Naive thymus-derived CD8-positive, alpha-beta T cell (primary cell): Measurements from ENCODE around the gene OR2G3. TPM values are rescaled to one million over a fixed set of nuclear protein-coding genes. Genes with fewer than 3 reads are reported as not detected.

Experiments used
- ATAC-seq, 2 donors: fragments of 150-1000 bp; cut with Tn5 transposase in 1 of 2; sonication (Bioruptor Pico), chemical (Tn5 transposase) in 1 of 2; 1 replicate in 1 of 2; 2 replicates in 1 of 2; pipeline ENCODE4 v1.10.0; 2021; ENCODE audit warnings: mild to moderate bottlenecking in 2 of 2, moderate library complexity in 2 of 2
- POLR2A ChIA-PET: fragments of 350-600 bp; sonication (Branson Sonifier 250); formaldehyde crosslinking; loops from one replicate; lab custom pipeline; 2021; ENCODE audit warnings: antibody characterized with exemption; lab: Charles Lee
- DNase-seq, 10 donors: peaks; one replicate each; pipeline versions ENCODE4 v3.0.0 to v3.0.0-alpha.2; 2020 to 2022
- H3K27ac Mint-ChIP-seq, 10 donors: one replicate each; pipeline ENCODE4 v1.8.0; 2020 to 2022; ENCODE audit warnings: mild to moderate bottlenecking in 10 of 10, mixed read lengths in 10 of 10, moderate library complexity in 4 of 10, inconsistent platforms in 1 of 10
- H3K27me3 Mint-ChIP-seq, 5 donors: one replicate each; pipeline ENCODE4 v1.8.0; 2021 to 2022; ENCODE audit warnings: mixed read lengths in 5 of 5
- H3K36me3 Mint-ChIP-seq, 3 donors: one replicate each; pipeline ENCODE4 v1.8.0; 2020 to 2022; ENCODE audit warnings: mixed read lengths in 3 of 3, mild to moderate bottlenecking in 2 of 3, inconsistent platforms in 1 of 3
- H3K4me1 Mint-ChIP-seq, 4 donors: one replicate each; pipeline ENCODE4 v1.8.0; 2021 to 2022; ENCODE audit warnings: mixed read lengths in 4 of 4
- H3K4me3 Mint-ChIP-seq, 10 donors: one replicate each; pipeline ENCODE4 v1.8.0; 2020 to 2022; ENCODE audit warnings: mild to moderate bottlenecking in 10 of 10, mixed read lengths in 10 of 10, moderate library complexity in 6 of 10, inconsistent platforms in 1 of 10
- H3K9me3 Mint-ChIP-seq, 9 donors: one replicate each; pipeline ENCODE4 v1.8.0; 2020 to 2022; ENCODE audit warnings: mixed read lengths in 9 of 9, mild to moderate bottlenecking in 3 of 9, inconsistent platforms in 1 of 9, moderate library complexity in 1 of 9
- polyA plus RNA-seq, 3 donors: library from polyadenylated mRNA; unstranded; fragments of 300-500 nt; fragmentation: Illumina TruSeq; gene quantifications; one replicate each; pipeline ENCODE4 v1.2.3, GENCODE V29; 2021
- total RNA-seq, 8 experiments: library from RNA in 2 of 8; stranded (reverse) in 2 of 8; gene quantifications; one replicate each; pipeline ENCODE4 v1.2.3 and lab custom pipeline; 2021 to 2026

OR2G3 gene
- total and polyA plus RNA-seq, 5 experiments from 2014 or later: not detected

- peak overlapping the region in 1 of 10 donors; percentile 76 for H3K27ac Mint-ChIP-seq
- DNase-seq: no peak
- H3K4me3 Mint-ChIP-seq: peak overlapping the region in 7 of 10 donors; percentile 30 to 70 (median 52)
- ATAC-seq: no peak
- H3K27me3 Mint-ChIP-seq: peaks cover 24 to 57% (median 52%) of the 10 kb centered on the region in 5 donors
- peaks cover 0 to 7% (median 3%) of the 10 kb centered on the region in 4 donors for H3K4me1 Mint-ChIP-seq
- H3K36me3 Mint-ChIP-seq: peaks cover 0 to 6% (median 0%) of the 10 kb centered on the region in 3 donors
- POLR2A ChIA-PET: no interaction called here
- H3K9me3 Mint-ChIP-seq: peaks cover 0 to 11% (median 2%) of the 10 kb centered on the region in 9 donors
Observed at GRCh38 chr1:247638781-247639180, 33.4 kb downstream of the OR2G3 start.

- Mint-ChIP-seq H3K27me3 (peaks cover 24 to 61% (median 52%) of the 10 kb centered on the region in 5 donors), H3K4me1 (peaks cover 0 to 7% (median 3%) of the 10 kb centered on the region in 4 donors), H3K27ac (no peak overlapping the region), H3K4me3 (peak overlapping the region in 7 of 10 donors; percentile 25 to 70 (median 46)), H3K36me3 (peaks cover 0 to 6% (median 0%) of the 10 kb centered on the region in 3 donors), H3K9me3 (peaks cover 0 to 7% (median under 1%) of the 10 kb centered on the region in 9 donors)
- ATAC-seq (peak; percentile 61 to 87), DNase-seq (peak in 7 of 10 donors; percentile 1 to 42 (median 8))
- POLR2A ChIA-PET: no interaction called here
Observed at GRCh38 chr1:247639381-247639981, 34.1 kb downstream of the OR2G3 start.

GRCh38 chr1:247642742-247643141 lies 37.4 kb downstream of the OR2G3 start:
- no peak overlapping the region for H3K27ac Mint-ChIP-seq
- ATAC-seq (no peak), DNase-seq (no peak)
- peaks cover 0 to 7% (median 5%) of the 10 kb centered on the region in 4 donors for H3K4me1 Mint-ChIP-seq
- POLR2A ChIA-PET: no interaction called here
- peaks cover 0 to 7% (median 0%) of the 10 kb centered on the region in 9 donors for H3K9me3 Mint-ChIP-seq
- no peak overlapping the region for H3K4me3 Mint-ChIP-seq
- no peaks in the 10 kb centered on the region for H3K36me3 Mint-ChIP-seq
- peaks cover 18 to 46% (median 33%) of the 10 kb centered on the region in 5 donors for H3K27me3 Mint-ChIP-seq

DNA sequence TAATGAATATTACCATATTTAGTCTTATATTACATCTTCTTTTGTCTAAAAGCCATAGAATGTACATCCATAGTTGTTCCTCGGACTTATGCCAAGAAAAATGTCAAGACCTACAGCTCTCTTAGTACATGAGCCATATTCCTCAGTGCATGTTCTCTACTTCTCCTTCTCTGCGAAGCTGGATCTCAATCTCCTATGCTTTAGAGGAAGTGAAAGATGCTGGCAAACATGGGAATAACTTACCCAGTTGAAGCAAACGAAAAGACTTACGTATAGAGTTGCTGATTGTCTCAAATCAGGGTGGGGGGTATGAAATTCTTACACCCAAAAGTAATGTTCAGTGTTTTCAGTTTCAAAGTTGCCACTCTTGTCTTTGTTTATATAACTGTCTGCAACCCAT lies 41.5 kb downstream of the OR2G3 start:
- Mint-ChIP-seq H3K9me3 (no peaks in the 10 kb centered on the region), H3K4me3 (no peak overlapping the region), H3K4me1 (peaks cover 0 to 4% (median 0%) of the 10 kb centered on the region in 4 donors), H3K27me3 (peaks cover 0 to 13% (median 11%) of the 10 kb centered on the region in 5 donors), H3K27ac (no peak overlapping the region), H3K36me3 (no peaks in the 10 kb centered on the region)
- ATAC-seq (no peak), DNase-seq (no peak)
- POLR2A ChIA-PET: no interaction called here

- POLR2A ChIA-PET: no interaction called here
- peaks cover 0 to 13% (median 9%) of the 10 kb centered on the region in 5 donors for H3K27me3 Mint-ChIP-seq
- ATAC-seq: no peak
Observed at GRCh38 chr1:247647864-247648263, 42.5 kb downstream of the OR2G3 start.

GRCh38 chr1:247653040-247653439 lies 47.7 kb downstream of the OR2G3 start:
- no peaks in the 10 kb centered on the region for H3K9me3 Mint-ChIP-seq
- ATAC-seq (no peak), DNase-seq (no peak)
- peaks cover 0 to 5% (median 0%) of the 10 kb centered on the region in 5 donors for H3K27me3 Mint-ChIP-seq
- peak overlapping the region in 1 of 10 donors; percentile 13 for H3K27ac Mint-ChIP-seq
- no peaks in the 10 kb centered on the region for H3K36me3 Mint-ChIP-seq
- H3K4me1 Mint-ChIP-seq: no peaks in the 10 kb centered on the region
- H3K4me3 Mint-ChIP-seq: no peak overlapping the region
- POLR2A ChIA-PET: no interaction called here

More at GRCh38 chr1:247647864-247648263, 42.5 kb downstream of the OR2G3 start:
- Mint-ChIP-seq H3K27ac (no peak overlapping the region), H3K4me3 (no peak overlapping the region), H3K9me3 (no peaks in the 10 kb centered on the region), H3K36me3 (no peaks in the 10 kb centered on the region), H3K4me1 (peaks cover 0 to 4% (median 0%) of the 10 kb centered on the region in 4 donors)
- no peak for DNase-seq

Other genes with a start within 250 kb of the OR2G3 start
- gene NLRP3, start 189.4 kb upstream of the OR2G3 start, total RNA-seq: 1 to 10 TPM; 2.6 to 3.2 TPM
- gene NLRP3, start 189.4 kb upstream of the OR2G3 start, polyA plus RNA-seq: 1 to 10 TPM in 2 of 3 donors, under 1 TPM in 1; 0.42 to 2.4 (median 1.8) TPM
- gene OR2B11, start 147.5 kb upstream of the OR2G3 start, total RNA-seq: not detected
- not detected for gene OR2B11, start 147.5 kb upstream of the OR2G3 start, polyA plus RNA-seq
- not detected for gene OR2C3, start 69.1 kb upstream of the OR2G3 start, total RNA-seq
- gene OR2C3, start 69.1 kb upstream of the OR2G3 start, polyA plus RNA-seq: not detected
- gene GCSAML, start 56.5 kb upstream of the OR2G3 start, total RNA-seq: under 1 TPM in 1 of 2 experiments, not detected in 1; 0.75 TPM
- not detected for gene GCSAML, start 56.5 kb upstream of the OR2G3 start, polyA plus RNA-seq
- not detected for gene OR2G2, start 17.2 kb upstream of the OR2G3 start, total RNA-seq
- gene OR2G2, start 17.2 kb upstream of the OR2G3 start, polyA plus RNA-seq: not detected
- not detected for gene OR13G1, start 74.2 kb downstream of the OR2G3 start, total RNA-seq
- not detected for gene OR13G1, start 74.2 kb downstream of the OR2G3 start, polyA plus RNA-seq
- not detected for gene OR6F1, start 111.1 kb downstream of the OR2G3 start, total RNA-seq
- not detected for gene OR6F1, start 111.1 kb downstream of the OR2G3 start, polyA plus RNA-seq
- gene OR14K1, start 133.0 kb downstream of the OR2G3 start, total RNA-seq: not detected
- not detected for gene OR14K1, start 133.0 kb downstream of the OR2G3 start, polyA plus RNA-seq
- gene OR14A2, start 142.6 kb downstream of the OR2G3 start, total RNA-seq: not detected
- gene OR14A2, start 142.6 kb downstream of the OR2G3 start, polyA plus RNA-seq: not detected
- gene OR1C1, start 155.0 kb downstream of the OR2G3 start, total RNA-seq: not detected
- gene OR1C1, start 155.0 kb downstream of the OR2G3 start, polyA plus RNA-seq: not detected
- gene OR14A16, start 218.5 kb downstream of the OR2G3 start, total RNA-seq: not detected
- gene OR14A16, start 218.5 kb downstream of the OR2G3 start, polyA plus RNA-seq: not detected
- gene OR11L1, start 236.3 kb downstream of the OR2G3 start, total RNA-seq: not detected
- not detected for gene OR11L1, start 236.3 kb downstream of the OR2G3 start, polyA plus RNA-seq